WTC11 (cell line): ENCODE measurements around the gene GIPC1. TPM values are rescaled to one million over a fixed set of nuclear protein-coding genes. Genes with fewer than 3 reads are reported as not detected.

Experiments
- ATAC-seq: fragments of 200-7000 bp; cut with Tn5 transposase; 2 replicates; pipeline ENCODE4 v1.10.0; 2021; ENCODE audit warnings: mild to moderate bottlenecking, moderate library complexity
- CTCF ChIA-PET: fragments of 300-600 bp; sonication (Branson Sonifier 250); formaldehyde crosslinking; loops from one replicate; lab custom pipeline; 2021; ENCODE audit warnings: antibody characterized with exemption; lab: Charles Lee
- POLR2A ChIA-PET: fragments of 350-600 bp; sonication (Branson Sonifier 250); formaldehyde crosslinking; loops from one replicate; lab custom pipeline; 2021; ENCODE audit warnings: antibody characterized with exemption; lab: Charles Lee
- DNase-seq: peaks from one replicate; pipeline ENCODE4 v3.0.0; 2021; ENCODE audit warnings: low spot score
- H3K27ac Mint-ChIP-seq: 2 replicates; pipeline ENCODE4 v1.8.0; 2021; ENCODE audit warnings: mixed read lengths
- H3K27me3 Mint-ChIP-seq: 2 replicates; pipeline ENCODE4 v1.8.0; 2021; ENCODE audit warnings: low read depth, mild to moderate bottlenecking, moderate library complexity, mixed read lengths
- H3K36me3 Mint-ChIP-seq: 2 replicates; pipeline ENCODE4 v1.8.0; 2021; ENCODE audit warnings: mixed read lengths
- H3K4me1 Mint-ChIP-seq: 2 replicates; pipeline ENCODE4 v1.8.0; 2022; ENCODE audit warnings: mixed read lengths
- H3K4me3 Mint-ChIP-seq: 2 replicates; pipeline ENCODE4 v1.8.0; 2021; ENCODE audit warnings: mild to moderate bottlenecking, moderate library complexity, mixed read lengths
- H3K9me3 Mint-ChIP-seq: 2 replicates; pipeline ENCODE4 v1.8.0; 2021; ENCODE audit warnings: mixed read lengths
- ATF2 ChIP-seq: sonication (generic); formaldehyde crosslinking; IDR thresholded peaks from 2 replicates; pipeline ENCODE4 v1.8.1; 2022; ENCODE audit warnings: low read depth, missing genetic modification reagents, borderline replicate concordance
- CBFB ChIP-seq: sonication (generic); formaldehyde crosslinking; IDR thresholded peaks from 2 replicates; pipeline ENCODE4 v1.8.1; 2022; ENCODE audit warnings: mild to moderate bottlenecking, low read depth, missing genetic modification reagents
- CREM ChIP-seq: sonication (generic); formaldehyde crosslinking; IDR thresholded peaks from 2 replicates; pipeline ENCODE4 v1.8.1; 2022; ENCODE audit warnings: mild to moderate bottlenecking, missing genetic modification reagents, moderate library complexity
- E2F4 ChIP-seq: sonication (generic); formaldehyde crosslinking; IDR thresholded peaks from 2 replicates; pipeline ENCODE4 v1.8.1; 2022; ENCODE audit warnings: low read depth, mild to moderate bottlenecking, moderate library complexity, missing genetic modification reagents, borderline replicate concordance
- ESRRA ChIP-seq: sonication (generic); formaldehyde crosslinking; IDR thresholded peaks from 2 replicates; pipeline ENCODE4 v1.8.1; 2022; ENCODE audit warnings: mild to moderate bottlenecking, missing genetic modification reagents, borderline replicate concordance
- FOXP1 ChIP-seq: sonication (generic); formaldehyde crosslinking; IDR thresholded peaks from 2 replicates; pipeline ENCODE4 v1.8.0; 2022; ENCODE audit warnings: missing genetic modification reagents, mild to moderate bottlenecking, moderate library complexity, borderline replicate concordance
- IRF2 ChIP-seq: sonication (generic); formaldehyde crosslinking; IDR thresholded peaks from 2 replicates; pipeline ENCODE4 v1.8.0; 2022; ENCODE audit warnings: low read depth, missing genetic modification reagents, borderline replicate concordance
- JUN ChIP-seq: sonication (generic); formaldehyde crosslinking; IDR thresholded peaks from 2 replicates; pipeline ENCODE4 v1.8.0; 2023; ENCODE audit warnings: mild to moderate bottlenecking, missing genetic modification reagents
- MLX ChIP-seq: sonication (generic); formaldehyde crosslinking; IDR thresholded peaks from 2 replicates; pipeline ENCODE4 v1.8.1; 2023; ENCODE audit warnings: mild to moderate bottlenecking, missing genetic modification reagents, moderate library complexity
- RELA ChIP-seq: sonication (generic); formaldehyde crosslinking; IDR thresholded peaks from 2 replicates; pipeline ENCODE4 v1.8.1; 2022; ENCODE audit warnings: missing genetic modification reagents, mild to moderate bottlenecking, borderline replicate concordance
- TEAD1 ChIP-seq: sonication (generic); formaldehyde crosslinking; IDR thresholded peaks from 2 replicates; pipeline ENCODE4 v1.8.0; 2022; ENCODE audit warnings: mild to moderate bottlenecking, missing genetic modification reagents
- TP53 ChIP-seq: sonication (generic); formaldehyde crosslinking; IDR thresholded peaks from 2 replicates; pipeline ENCODE4 v1.8.1; 2023; ENCODE audit warnings: mild to moderate bottlenecking, missing genetic modification reagents
- USF1 ChIP-seq: sonication (generic); formaldehyde crosslinking; IDR thresholded peaks from 2 replicates; pipeline ENCODE4 v1.8.0; 2022; ENCODE audit warnings: mild to moderate bottlenecking, missing genetic modification reagents
- ZNF219 ChIP-seq: sonication (generic); formaldehyde crosslinking; IDR thresholded peaks from 2 replicates; pipeline ENCODE4 v1.8.0; 2023; ENCODE audit warnings: missing genetic modification reagents, mild to moderate bottlenecking, borderline replicate concordance
- ZNF232 ChIP-seq: sonication (generic); formaldehyde crosslinking; IDR thresholded peaks from 2 replicates; pipeline ENCODE4 v1.8.0; 2022; ENCODE audit warnings: mild to moderate bottlenecking, missing genetic modification reagents
- ZNF263 ChIP-seq: sonication (generic); formaldehyde crosslinking; IDR thresholded peaks from 2 replicates; pipeline ENCODE4 v1.8.1; 2022; ENCODE audit warnings: low read depth, mild to moderate bottlenecking, moderate library complexity, missing genetic modification reagents
- ZNF396 ChIP-seq: fragments of 250-450 bp; sonication (Bioruptor Pico); IDR thresholded peaks from 2 replicates; pipeline ENCODE4 v1.8.0; 2021; ENCODE audit warnings: mild to moderate bottlenecking, moderate library complexity, borderline replicate concordance
- ZNF512 ChIP-seq: sonication (generic); formaldehyde crosslinking; IDR thresholded peaks from 2 replicates; pipeline ENCODE4 v1.8.1; 2022; ENCODE audit warnings: missing genetic modification reagents, borderline replicate concordance
- ZNF671 ChIP-seq: fragments of 250-450 bp; sonication (Bioruptor Pico); IDR thresholded peaks from 2 replicates; pipeline ENCODE4 v1.8.0; 2021; ENCODE audit warnings: mild to moderate bottlenecking
- total RNA-seq: library from RNA; stranded (reverse); gene quantifications from 3 replicates; pipeline ENCODE4 v1.2.3, GENCODE V29; 2021

The GIPC1 gene
- total RNA-seq, 1 experiment from 2014 or later: 76.5 TPM

GRCh38 chr19:14477418-14478112 is 18.4 kb downstream of the GIPC1 start:
- DNase-seq: no peak
- TF ChIP-seq FOXP1 (CRISPR knock-in tag): no peak
- TF ChIP-seq ATF2 (CRISPR knock-in tag): no peak
- no peak for TF ChIP-seq TP53 (CRISPR knock-in tag)
- Mint-ChIP-seq H3K4me1 (peaks cover 24% of the 10 kb centered on the region), H3K36me3 (peaks cover 11% of the 10 kb centered on the region; the same call in 1 of the 2 replicates), H3K9me3 (no peaks in the 10 kb centered on the region), H3K27ac (no peak overlapping the region), H3K27me3 (peaks cover 11% of the 10 kb centered on the region), H3K4me3 (no peak overlapping the region)
- CTCF ChIA-PET: interaction anchor here (0.7 to 4.7 kb wide), 4 partner anchors 8 to 71 kb away, joined by 3 to 45 read pairs (median 4); no protein-coding TSS in a partner anchor
- POLR2A ChIA-PET: interaction anchor here (0.5 to 0.6 kb wide), 2 partner anchors 13 to 21 kb away, joined by 3 to 6 read pairs; no protein-coding TSS in a partner anchor
- ATAC-seq: no peak

GRCh38 chr19:14476673-14477401 is 19.1 kb downstream of the GIPC1 start:
- Mint-ChIP-seq H3K27ac (peak overlapping the region; percentile 68; the same call in 1 of the 2 replicates), H3K27me3 (peaks cover 12% of the 10 kb centered on the region), H3K9me3 (no peaks in the 10 kb centered on the region), H3K4me3 (no peak overlapping the region), H3K36me3 (peaks cover 6% of the 10 kb centered on the region; the same call in 1 of the 2 replicates), H3K4me1 (peaks cover 24% of the 10 kb centered on the region)
- ATAC-seq (no peak), DNase-seq (no peak)
- ChIA-PET POLR2A (interaction anchor here (0.6 kb wide), 1 partner anchor 22 kb away, joined by 6 read pairs; no protein-coding TSS in a partner anchor), CTCF (interaction anchor here (0.7 kb wide), 1 partner anchor 8 kb away, joined by 4 read pairs; no protein-coding TSS in a partner anchor)
- TF ChIP-seq RELA (CRISPR knock-in tag) (no peak), MLX (CRISPR knock-in tag) (no peak), ATF2 (CRISPR knock-in tag) (no peak), CBFB (no peak), ESRRA (CRISPR knock-in tag) (no peak), CREM (no peak), ZNF512 (no peak), ZNF396 (CRISPR knock-in tag) (no peak), ZNF263 (no peak), IRF2 (no peak), JUN (CRISPR knock-in tag) (no peak), USF1 (CRISPR knock-in tag) (no peak), ZNF671 (CRISPR knock-in tag) (no peak), ZNF219 (CRISPR knock-in tag) (no peak), E2F4 (CRISPR knock-in tag) (no peak), ZNF232 (CRISPR knock-in tag) (no peak), TEAD1 (CRISPR knock-in tag) (no peak)
